HCT116 (cell line): ENCODE data around the gene GPR4. TPM values are rescaled to one million over a fixed set of nuclear protein-coding genes. Genes with fewer than 3 reads are reported as not detected.

Source experiments
- ATAC-seq: fragments of 200-7000 bp; cut with Tn5 transposase; 2 replicates; pipeline ENCODE4 v1.9.1; 2020; ENCODE audit warnings: mild to moderate bottlenecking, moderate library complexity
- BruUV-seq: library from RNA; stranded (reverse); fragments of 400-500 nt; replicated peaks from 2 replicates; lab custom pipeline; 2021; lab: Mats Ljungman, UMichigan
- CTCF ChIA-PET: fragments of 300-600 bp; sonication (Branson Sonifier 250); formaldehyde crosslinking; loops from one replicate; lab custom pipeline; 2021; ENCODE audit warnings: antibody characterized with exemption; lab: Charles Lee
- POLR2A ChIA-PET: fragments of 300-600, 350-600 bp; sonication (Branson Sonifier 250); formaldehyde crosslinking; loops from one replicate; lab custom pipeline; 2021; ENCODE audit warnings: antibody characterized with exemption; lab: Charles Lee
- RAD21 ChIA-PET, 2 experiments: fragments of 300-600 bp; sonication (Branson Sonifier 250); formaldehyde crosslinking; loops; one replicate each; lab custom pipeline; 2023; ENCODE audit warnings: low total read pairs in 2 of 2; ENCODE audit not compliant: uncharacterized antibody in 2 of 2, unreplicated experiment in 2 of 2, low non-redundant PET in 1 of 2; lab: Charles Lee
- DNase-seq: peaks from one replicate; pipeline ENCODE4 v3.0.0-alpha.2; 2010; ENCODE audit warnings: low read depth, low spot score
- H2AFZ ChIP-seq: fragments of 200-600 bp; shearing (Covaris generic), sonication (generic); 2 replicates; pipeline ENCODE4 v1.6.1; 2017; ENCODE audit warnings: low read depth, mixed run types, mixed read lengths, antibody characterized with exemption, low read length; ENCODE audit not compliant: poor library complexity, severe bottlenecking
- H3K27ac ChIP-seq: 2 replicates; pipeline ENCODE4 v1.5.1; 2012; ENCODE audit warnings: low read depth, low read length
- H3K27me3 ChIP-seq: fragments of 200-600 bp; sonication (generic); 2 replicates; pipeline ENCODE4 v1.6.1; 2016; ENCODE audit warnings: mixed run types, low read length, mixed read lengths; ENCODE audit not compliant: insufficient read depth
- H3K36me3 ChIP-seq, 2 experiments: fragments of 200-500 bp in 1 of 2; fragments of 200-600 bp in 1 of 2; sonication (Bioruptor generic) in 1 of 2; sonication (generic) in 1 of 2; 2 replicates each; pipeline versions ENCODE4 v1.5.1 to v1.6.1; 2014 to 2016; ENCODE audit warnings: low read length in 2 of 2, inconsistent platforms in 1 of 2, mixed read lengths in 1 of 2, mixed run types in 1 of 2; ENCODE audit not compliant: insufficient read depth in 2 of 2, control insufficient read depth in 1 of 2
- H3K4me1 ChIP-seq, 2 experiments: fragments of 200-600 bp in 1 of 2; sonication (generic) in 1 of 2; 2 replicates each; pipeline versions ENCODE4 v1.5.1 to v1.6.1; 2012 to 2017; ENCODE audit warnings: low read length in 2 of 2, inconsistent platforms in 1 of 2, mild to moderate bottlenecking in 1 of 2, mixed read lengths in 1 of 2, mixed run types in 1 of 2, moderate library complexity in 1 of 2; ENCODE audit not compliant: insufficient read depth in 2 of 2, control insufficient read depth in 1 of 2
- H3K4me2 ChIP-seq: fragments of 200-600 bp; sonication (generic); 2 replicates; pipeline ENCODE4 v1.6.1; 2017; ENCODE audit warnings: mixed run types, low read length, mixed read lengths
- H3K4me3 ChIP-seq, 2 experiments: fragments of 200-600 bp in 1 of 2; sonication (generic) in 1 of 2; replicated peaks in 1 of 2; 2 replicates each; pipeline ENCODE4 v1.5.1; 2011 to 2016; ENCODE audit warnings: low read length in 2 of 2, control low read depth in 1 of 2, low read depth in 1 of 2, mild to moderate bottlenecking in 1 of 2, mixed read lengths in 1 of 2, mixed run types in 1 of 2
- H3K79me2 ChIP-seq: fragments of 200-600 bp; sonication (generic); 2 replicates; pipeline ENCODE4 v1.6.1; 2017; ENCODE audit warnings: mild to moderate bottlenecking, mixed run types, low read length, moderate library complexity, mixed read lengths; ENCODE audit not compliant: insufficient read depth
- H3K9ac ChIP-seq: fragments of 200-600 bp; sonication (generic); 2 replicates; pipeline ENCODE4 v1.6.1; 2016; ENCODE audit warnings: low read length, mixed read lengths
- H3K9me2 ChIP-seq: fragments of 200-600 bp; sonication (generic), shearing (Covaris generic); 2 replicates; pipeline ENCODE4 v1.6.1; 2017; ENCODE audit warnings: mixed run types, mild to moderate bottlenecking, moderate library complexity; ENCODE audit not compliant: insufficient read depth
- H3K9me3 ChIP-seq, 2 experiments: fragments of 200-500 bp in 1 of 2; fragments of 200-600 bp in 1 of 2; sonication (Bioruptor generic) in 1 of 2; sonication (generic) in 1 of 2; 2 replicates each; pipeline ENCODE4 v1.6.1; 2014 to 2017; ENCODE audit warnings: low read length in 2 of 2, mixed read lengths in 2 of 2, inconsistent platforms in 1 of 2, low read depth in 1 of 2, mild to moderate bottlenecking in 1 of 2, mixed run types in 1 of 2, moderate library complexity in 1 of 2; ENCODE audit not compliant: control insufficient read depth in 1 of 2, insufficient read depth in 1 of 2
- H4K20me1 ChIP-seq: fragments of 200-600 bp; sonication (generic), shearing (Covaris generic); 2 replicates; pipeline ENCODE4 v1.6.1; 2017; ENCODE audit warnings: mixed run types, mild to moderate bottlenecking, moderate library complexity; ENCODE audit not compliant: insufficient read depth
- CBX3 ChIP-seq: IDR thresholded peaks from 2 replicates; pipeline ENCODE4 v1.6.1; 2012; ENCODE audit warnings: low read depth
- ELF1 ChIP-seq: IDR thresholded peaks from 2 replicates; pipeline ENCODE4 v1.6.1; 2012; ENCODE audit warnings: low read depth, borderline replicate concordance
- EZH2phosphoT487 ChIP-seq: fragments of 200-600 bp; IDR thresholded peaks from 2 replicates; pipeline ENCODE4 v1.6.1; 2018; ENCODE audit warnings: antibody characterized with exemption, borderline replicate concordance
- JUND ChIP-seq: IDR thresholded peaks from 2 replicates; pipeline ENCODE4 v1.6.1; 2012
- SP1 ChIP-seq: IDR thresholded peaks from 2 replicates; pipeline ENCODE4 v1.6.1; 2012; ENCODE audit warnings: low read depth
- SRF ChIP-seq: IDR thresholded peaks from 2 replicates; pipeline ENCODE4 v1.6.1; 2012; ENCODE audit warnings: low read depth
- TCF7L2 ChIP-seq: IDR thresholded peaks from 2 replicates; pipeline ENCODE4 v1.7.0; 2011; ENCODE audit warnings: borderline replicate concordance, inconsistent platforms; ENCODE audit not compliant: insufficient read depth, insufficient read length; ENCODE audit errors: extremely low read depth
- intact Hi-C: fragments of 100-400 bp; cut with micrococcal nuclease; formaldehyde crosslinking; loops from 2 replicates; pipeline ENCODE4 v1.10.0; 2022
- total RNA-seq: library from RNA; stranded (reverse); gene quantifications from one replicate; pipeline ENCODE4 v1.2.1, GENCODE V29; 2021; ENCODE audit not compliant: unreplicated experiment
- TF ChIP-seq, protein P1 (sequence below): IDR thresholded peaks from 2 replicates; pipeline ENCODE4 v1.6.1; 2012

GPR4 gene
- total RNA-seq, 1 experiment from 2014 or later = 0.10 TPM

DNA sequence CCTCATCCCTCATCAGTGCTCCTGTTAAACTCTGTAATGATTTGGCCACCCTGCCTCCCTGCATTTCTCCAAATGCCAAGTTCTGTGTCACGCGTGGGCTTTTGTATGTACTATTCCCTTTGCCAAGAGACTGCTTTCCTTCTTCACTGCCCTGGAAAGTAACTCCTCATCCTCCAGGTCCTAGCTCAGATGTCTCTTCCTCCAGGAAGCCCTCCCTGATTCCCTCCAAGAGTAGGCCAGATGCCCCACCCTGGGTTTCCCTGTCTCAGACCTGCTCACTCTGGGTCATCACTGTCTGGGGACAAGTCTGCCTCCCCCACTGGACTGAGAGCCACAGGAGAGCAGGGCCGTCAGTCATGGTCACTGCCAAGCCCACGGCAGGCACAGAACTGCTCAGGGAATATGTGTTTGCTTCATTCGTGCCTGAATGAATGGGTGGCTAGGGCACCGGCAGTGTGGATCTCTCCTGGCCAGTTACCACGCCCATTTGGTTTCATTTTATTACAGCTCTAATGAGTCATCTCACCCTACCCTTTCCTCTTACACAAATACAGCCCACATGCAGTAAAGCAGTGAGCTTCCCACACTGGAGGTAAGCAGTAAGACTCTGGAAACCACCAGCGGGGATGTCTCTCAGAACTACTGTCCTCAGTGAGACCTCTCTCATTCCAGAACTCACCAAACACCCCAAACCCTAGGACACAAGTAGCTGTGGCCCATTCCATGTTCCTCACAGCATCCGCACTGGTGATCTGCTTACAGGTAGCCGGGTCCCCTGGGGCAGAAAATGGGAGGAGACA lies 12.1 kb upstream of the GPR4 start (continued):
- TF ChIP-seq TCF7L2 (no peak), SRF (no peak), CBX3 (peak; percentile 60; the same call in 1 of the 2 replicates), ELF1 (no peak)
- TF ChIP-seq, protein P1, sequence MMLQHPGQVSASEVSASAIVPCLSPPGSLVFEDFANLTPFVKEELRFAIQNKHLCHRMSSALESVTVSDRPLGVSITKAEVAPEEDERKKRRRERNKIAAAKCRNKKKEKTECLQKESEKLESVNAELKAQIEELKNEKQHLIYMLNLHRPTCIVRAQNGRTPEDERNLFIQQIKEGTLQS = no peak

DNA sequence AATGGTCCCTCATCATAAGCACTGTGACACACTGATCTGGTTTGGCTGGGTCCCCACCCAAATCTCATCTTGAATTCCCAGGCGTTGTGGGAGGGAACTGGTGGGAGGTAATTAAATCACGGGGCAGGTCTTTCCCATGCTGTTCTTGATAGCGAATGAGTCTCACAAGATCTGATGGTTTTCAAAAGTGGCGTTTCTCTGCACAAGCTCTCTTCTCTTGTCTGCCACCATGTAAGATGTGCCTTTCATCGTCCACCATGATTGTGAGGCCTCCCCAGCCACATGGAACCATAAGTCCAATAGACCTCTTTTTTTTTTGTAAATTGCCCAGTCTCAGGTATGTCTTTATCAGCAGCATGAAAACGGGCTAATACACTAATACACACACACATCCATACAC lies 6.9 kb upstream of the GPR4 start:
- H3K9me2 ChIP-seq = no peaks in the 10 kb centered on the region
- no peak overlapping the region for H2AFZ ChIP-seq
- ATAC-seq = no peak
- peaks cover 0 to 18% of the 10 kb centered on the region in 2 experiments; a peak in 2 of 4 replicates for H3K36me3 ChIP-seq
- intact Hi-C loops = loop anchor here (5.0 kb wide), 1 partner anchor 33 kb away; no protein-coding TSS in a partner anchor
- no peaks in the 10 kb centered on the region for H4K20me1 ChIP-seq
- RAD21 ChIA-PET = no interaction called here
- POLR2A ChIA-PET = no interaction called here
- TF ChIP-seq SP1 = no peak
- TF ChIP-seq EZH2phosphoT487 = no peak
- TF ChIP-seq JUND = no peak
- TF ChIP-seq TCF7L2 = no peak
- no peak overlapping the region for H3K9ac ChIP-seq
- H3K79me2 ChIP-seq = no peaks in the 10 kb centered on the region
- DNase-seq = no peak
- H3K27ac ChIP-seq = no peak overlapping the region
- no peaks in the 10 kb centered on the region for H3K9me3 ChIP-seq
- no TSS peak for BruUV-seq
- CTCF ChIA-PET = interaction anchor here (1.1 kb wide), 1 partner anchor 33 kb away, joined by 3 read pairs; no protein-coding TSS in a partner anchor
- no peak overlapping the region for H3K4me2 ChIP-seq
- H3K4me1 ChIP-seq = peaks cover 18 to 22% of the 10 kb centered on the region in 2 experiments
- H3K27me3 ChIP-seq = no peaks in the 10 kb centered on the region
- H3K4me3 ChIP-seq = no peak overlapping the region
